IMR-90 (cell line): ENCODE measurements around the gene IVNS1ABP. TPM values are rescaled to one million over a fixed set of nuclear protein-coding genes. Genes with fewer than 3 reads are reported as not detected.

Source experiments
- ATAC-seq: fragments of 200-7000 bp; cut with Tn5 transposase; 2 replicates; pipeline ENCODE4 v1.9.1; 2020; ENCODE audit warnings: low read depth, mild to moderate bottlenecking, moderate library complexity
- BruUV-seq: library from RNA; stranded (reverse); fragments of 400-500 nt; replicated peaks from 2 replicates; lab custom pipeline; 2021; lab: Mats Ljungman, UMichigan
- CTCF ChIA-PET: fragments of 300-600 bp; formaldehyde crosslinking; extraction: SDS; loops from one replicate; lab custom pipeline; 2021; ENCODE audit warnings: antibody characterized with exemption; lab: Yijun Ruan, JAX
- POLR2A ChIA-PET: fragments of 300-600 bp; sonication (Branson Sonifier 250); formaldehyde crosslinking; loops from one replicate; lab custom pipeline; 2022; ENCODE audit warnings: antibody characterized with exemption; ENCODE audit not compliant: unreplicated experiment; lab: Charles Lee
- DNase-seq: peaks from one replicate; pipeline ENCODE4 v3.0.0; 2013
- H2AFZ ChIP-seq: replicated peaks from 2 replicates; pipeline ENCODE3; 2013; ENCODE audit warnings: low read length, mild to moderate bottlenecking; ENCODE audit not compliant: poor library complexity
- H2AK5ac ChIP-seq: 2 replicates; pipeline ENCODE4 v1.6.1; 2013; ENCODE audit warnings: low read depth, low read length, inconsistent platforms
- H2AK9ac ChIP-seq: replicated peaks from 2 replicates; pipeline ENCODE3; 2013; ENCODE audit warnings: mild to moderate bottlenecking, low read depth, low read length, moderate library complexity; ENCODE audit not compliant: poor library complexity
- H2BK120ac ChIP-seq: 2 replicates; pipeline ENCODE4 v1.6.1; 2013; ENCODE audit warnings: low read depth, low read length, inconsistent platforms
- H2BK15ac ChIP-seq: 3 replicates; pipeline ENCODE4 v1.6.1; 2013; ENCODE audit warnings: low read depth, low read length, inconsistent platforms
- H2BK20ac ChIP-seq: 2 replicates; pipeline ENCODE4 v1.6.1; 2013; ENCODE audit warnings: low read depth, mild to moderate bottlenecking, inconsistent platforms, low read length, moderate library complexity
- H2BK5ac ChIP-seq: 2 replicates; pipeline ENCODE4 v1.6.1; 2013; ENCODE audit warnings: mild to moderate bottlenecking, low read depth, low read length, inconsistent platforms; ENCODE audit not compliant: poor library complexity, severe bottlenecking
- H3K14ac ChIP-seq: replicated peaks from 2 replicates; pipeline ENCODE4 v1.6.1; 2013; ENCODE audit warnings: low read depth, low read length, inconsistent platforms
- H3K18ac ChIP-seq: 2 replicates; pipeline ENCODE4 v1.6.1; 2013; ENCODE audit warnings: low read depth, low read length, control low read depth
- H3K23ac ChIP-seq: 2 replicates; pipeline ENCODE4 v1.6.1; 2013; ENCODE audit warnings: low read depth, low read length, inconsistent platforms
- H3K27ac ChIP-seq: 2 replicates; pipeline ENCODE4 v1.5.1; 2013; ENCODE audit warnings: mild to moderate bottlenecking, control low read depth, low read length; ENCODE audit not compliant: insufficient read depth
- H3K27me3 ChIP-seq: 2 replicates; pipeline ENCODE4 v1.6.1; 2013; ENCODE audit warnings: low read length; ENCODE audit not compliant: control insufficient read depth, insufficient read depth
- H3K36me3 ChIP-seq: 2 replicates; pipeline ENCODE4 v1.6.1; 2013; ENCODE audit warnings: low read length, mixed read lengths; ENCODE audit not compliant: control insufficient read depth, insufficient read depth
- H3K4ac ChIP-seq: 2 replicates; pipeline ENCODE4 v1.6.1; 2013; ENCODE audit warnings: low read depth, low read length, inconsistent platforms
- H3K4me1 ChIP-seq: 2 replicates; pipeline ENCODE4 v1.6.1; 2013; ENCODE audit warnings: low read length, mixed read lengths; ENCODE audit not compliant: control insufficient read depth, insufficient read depth
- H3K4me2 ChIP-seq: 2 replicates; pipeline ENCODE4 v1.6.1; 2013; ENCODE audit warnings: low read depth, mild to moderate bottlenecking, control low read depth, low read length, moderate library complexity
- H3K4me3 ChIP-seq: 2 replicates; pipeline ENCODE4 v1.5.1; 2013; ENCODE audit warnings: low read depth, mild to moderate bottlenecking, control low read depth, low read length, moderate library complexity; ENCODE audit not compliant: insufficient read depth
- H3K56ac ChIP-seq: 2 replicates; pipeline ENCODE4 v1.6.1; 2013; ENCODE audit warnings: low read length, inconsistent platforms; ENCODE audit not compliant: insufficient read depth; ENCODE audit errors: extremely low read depth
- H3K79me1 ChIP-seq, 2 experiments: 2 replicates each; pipeline ENCODE4 v1.6.1; 2013; ENCODE audit warnings: low read length in 2 of 2, inconsistent platforms in 1 of 2, low read depth in 1 of 2
- H3K9ac ChIP-seq: 2 replicates; pipeline ENCODE4 v1.6.1; 2013; ENCODE audit warnings: low read depth, low read length, control low read depth
- H3K9me1 ChIP-seq: 2 replicates; pipeline ENCODE4 v1.6.1; 2013; ENCODE audit warnings: low read length, inconsistent platforms; ENCODE audit not compliant: insufficient read depth
- H3K9me3 ChIP-seq: 2 replicates; pipeline ENCODE4 v1.6.1; 2013; ENCODE audit warnings: low read length; ENCODE audit not compliant: control insufficient read depth, insufficient read depth
- H4K20me1 ChIP-seq: 2 replicates; pipeline ENCODE4 v1.6.1; 2013; ENCODE audit warnings: low read length, inconsistent platforms; ENCODE audit not compliant: insufficient read depth
- H4K5ac ChIP-seq: 2 replicates; pipeline ENCODE4 v1.6.1; 2013; ENCODE audit warnings: mild to moderate bottlenecking, low read depth, low read length, control low read depth
- H4K8ac ChIP-seq, 2 experiments: 2 replicates each; pipeline ENCODE4 v1.6.1; 2013; ENCODE audit warnings: low read depth in 2 of 2, low read length in 2 of 2, control low read depth in 1 of 2, inconsistent platforms in 1 of 2
- H4K91ac ChIP-seq: 2 replicates; pipeline ENCODE4 v1.6.1; 2013; ENCODE audit warnings: low read depth, low read length, inconsistent platforms; ENCODE audit not compliant: insufficient read depth
- RCOR1 ChIP-seq: IDR thresholded peaks from 2 replicates; pipeline ENCODE4 v1.6.1; 2012; ENCODE audit warnings: mild to moderate bottlenecking, low read length, improper control_type of control experiment; ENCODE audit not compliant: insufficient replicate concordance
- SMC3 ChIP-seq: fragments of 150-350 bp; IDR thresholded peaks from 2 replicates; pipeline ENCODE4 v1.6.1; 2016; ENCODE audit warnings: low read depth, mild to moderate bottlenecking, antibody characterized with exemption, low read length, moderate library complexity
- WGBS, 2 experiments: methylation state at CpG; one replicate each; pipeline versions ENCODE4 v1.1.5 to v1.1.7; 2013; ENCODE audit warnings: missing lambda C conversion rate in 2 of 2; ENCODE audit not compliant: insufficient read length in 1 of 2; ENCODE audit errors: extremely low coverage in 2 of 2; 5-methylcytosine and 5-hydroxymethylcytosine counted together
- dilution Hi-C: fragments of 300-500 bp; cut with HindIII; formaldehyde crosslinking; loops from one replicate; pipeline ENCODE4 v1.14.3; 2018; ENCODE audit warnings: low sequenced_read_pairs; ENCODE audit not compliant: unreplicated experiment
- in situ Hi-C: fragments of 300-500 bp; cut with MboI; formaldehyde crosslinking; loops from 3 replicates; pipeline ENCODE4 v1.14.3; 2019; ENCODE audit warnings: low sequenced_read_pairs, inconsistent platforms, mixed read lengths
- intact Hi-C: fragments of 100-400 bp; cut with micrococcal nuclease; formaldehyde crosslinking; loops from 2 replicates; pipeline ENCODE4 v1.10.0; 2022
- polyA plus RNA-seq, 3 experiments: library from polyadenylated mRNA; depleted of rRNA; stranded (reverse); fragments of >200 nt; gene quantifications; 2 replicates each; pipeline ENCODE4 v1.2.3, GENCODE V29; 2012; ENCODE audit warnings: low replicate concordance in 1 of 3
- total RNA-seq: library from RNA; depleted of rRNA; stranded (reverse); fragments of >200 nt; gene quantifications from 2 replicates; pipeline ENCODE4 v1.2.3, GENCODE V29; 2012

The IVNS1ABP gene
- total and polyA plus RNA-seq, 2 of the 4 experiments (the other 2 are of a cell fraction), result 21.8 to 26.7 TPM

- no peaks in the 10 kb centered on the region for H3K27me3 ChIP-seq
- H4K5ac ChIP-seq, result no peak overlapping the region
- H4K20me1 ChIP-seq, result no peaks in the 10 kb centered on the region
- WGBS, 2 experiments, result no CpG with 5 or more reads among the region's 2 CpGs
- DNase-seq (no peak), ATAC-seq (peak; percentile 54)
- H2BK20ac ChIP-seq, result no peak overlapping the region
- no TSS peak for BruUV-seq
- ChIA-PET CTCF (no interaction called here), POLR2A (no interaction called here)
- H3K18ac ChIP-seq, result no peak overlapping the region
- no peak overlapping the region for H2BK5ac ChIP-seq
- no peak overlapping the region for H3K4me2 ChIP-seq
- no peak overlapping the region for H3K9ac ChIP-seq
- no peak overlapping the region for H2AFZ ChIP-seq
- no peak overlapping the region for H2BK120ac ChIP-seq
- H2AK9ac ChIP-seq, result no peak overlapping the region
- no peak overlapping the region for H4K91ac ChIP-seq
- dilution Hi-C loops, result no loop called here
- H4K8ac ChIP-seq, result no peak overlapping the region
- no peak overlapping the region for H3K56ac ChIP-seq
- H3K79me1 ChIP-seq, result no peaks in the 10 kb centered on the region
- no peaks in the 10 kb centered on the region for H3K9me3 ChIP-seq
- no peak overlapping the region for H3K23ac ChIP-seq
- H3K4me1 ChIP-seq, result peaks cover 2% of the 10 kb centered on the region; the same call in 1 of the 2 replicates
- no peaks in the 10 kb centered on the region for H3K36me3 ChIP-seq
- in situ Hi-C loops, result no loop called here
- intact Hi-C loops, result no loop called here
- no peak for TF ChIP-seq RCOR1
- no peak for TF ChIP-seq SMC3
- H2AK5ac ChIP-seq, result no peak overlapping the region
- no peak overlapping the region for H3K14ac ChIP-seq
- no peak overlapping the region for H3K27ac ChIP-seq
- H3K9me1 ChIP-seq, result no peaks in the 10 kb centered on the region
- H2BK15ac ChIP-seq, result no peak overlapping the region
- H3K4ac ChIP-seq, result no peak overlapping the region
- no peak overlapping the region for H3K4me3 ChIP-seq
Observed at GRCh38 chr1:185268352-185268751, 48.7 kb downstream of the IVNS1ABP start.
